GM04503 (cell line): ENCODE results near the gene TYW1.
"Not testable (repeated sequence)": the region's sequence is repeated elsewhere in the genome, so short reads cannot be mapped to it uniquely, and the experiment has no call there.

ENCODE experiments used
- DNase-seq: peaks from one replicate; pipeline ENCODE4 v3.0.0-alpha.2; 2012; ENCODE audit warnings: low read depth

The TYW1 gene, protein sequence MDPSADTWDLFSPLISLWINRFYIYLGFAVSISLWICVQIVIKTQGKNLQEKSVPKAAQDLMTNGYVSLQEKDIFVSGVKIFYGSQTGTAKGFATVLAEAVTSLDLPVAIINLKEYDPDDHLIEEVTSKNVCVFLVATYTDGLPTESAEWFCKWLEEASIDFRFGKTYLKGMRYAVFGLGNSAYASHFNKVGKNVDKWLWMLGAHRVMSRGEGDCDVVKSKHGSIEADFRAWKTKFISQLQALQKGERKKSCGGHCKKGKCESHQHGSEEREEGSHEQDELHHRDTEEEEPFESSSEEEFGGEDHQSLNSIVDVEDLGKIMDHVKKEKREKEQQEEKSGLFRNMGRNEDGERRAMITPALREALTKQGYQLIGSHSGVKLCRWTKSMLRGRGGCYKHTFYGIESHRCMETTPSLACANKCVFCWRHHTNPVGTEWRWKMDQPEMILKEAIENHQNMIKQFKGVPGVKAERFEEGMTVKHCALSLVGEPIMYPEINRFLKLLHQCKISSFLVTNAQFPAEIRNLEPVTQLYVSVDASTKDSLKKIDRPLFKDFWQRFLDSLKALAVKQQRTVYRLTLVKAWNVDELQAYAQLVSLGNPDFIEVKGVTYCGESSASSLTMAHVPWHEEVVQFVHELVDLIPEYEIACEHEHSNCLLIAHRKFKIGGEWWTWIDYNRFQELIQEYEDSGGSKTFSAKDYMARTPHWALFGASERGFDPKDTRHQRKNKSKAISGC

DNA sequence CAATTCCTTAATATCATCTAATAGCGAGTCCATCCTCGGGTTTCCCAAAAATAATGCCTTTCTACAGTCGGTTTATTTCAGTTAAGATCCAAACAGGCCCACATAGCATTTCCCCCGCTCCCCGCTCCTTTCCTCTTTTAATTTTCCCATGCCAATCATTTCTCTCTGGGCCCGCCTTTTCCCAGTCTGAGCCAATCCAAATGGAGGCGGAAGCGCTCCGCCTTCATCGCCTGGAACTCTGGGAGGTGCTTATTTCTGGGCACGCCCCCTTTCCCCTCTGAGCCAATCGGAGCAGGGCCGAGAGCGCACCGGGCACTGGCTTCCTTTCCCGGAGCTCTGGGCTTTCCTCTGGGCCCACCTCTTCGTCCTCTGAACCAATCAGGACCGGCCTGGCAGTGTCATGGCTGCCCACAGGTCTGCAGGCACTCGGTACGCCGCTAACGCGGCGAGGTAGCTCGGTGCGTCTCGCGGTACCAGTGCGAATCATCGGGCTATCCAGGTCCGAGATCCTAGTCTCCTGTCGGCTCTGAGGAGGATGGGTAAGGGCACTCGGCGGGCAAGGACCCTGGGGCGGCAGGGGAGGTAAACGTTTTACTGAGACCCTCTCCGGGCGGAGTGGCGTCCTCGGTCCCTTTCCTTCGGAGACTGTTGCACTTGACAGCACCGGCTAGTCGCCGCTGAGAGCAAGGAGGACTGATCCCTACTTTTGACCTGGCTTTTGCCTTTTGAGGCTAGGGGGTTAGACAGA is at the start of gene TYW1:
TYW1 (plus strand) TSS at position 390 of the 748 bp plus-strand sequence; CDS start at position 536, 146 bp downstream.
- peak; percentile 88 for DNase-seq

DNA sequence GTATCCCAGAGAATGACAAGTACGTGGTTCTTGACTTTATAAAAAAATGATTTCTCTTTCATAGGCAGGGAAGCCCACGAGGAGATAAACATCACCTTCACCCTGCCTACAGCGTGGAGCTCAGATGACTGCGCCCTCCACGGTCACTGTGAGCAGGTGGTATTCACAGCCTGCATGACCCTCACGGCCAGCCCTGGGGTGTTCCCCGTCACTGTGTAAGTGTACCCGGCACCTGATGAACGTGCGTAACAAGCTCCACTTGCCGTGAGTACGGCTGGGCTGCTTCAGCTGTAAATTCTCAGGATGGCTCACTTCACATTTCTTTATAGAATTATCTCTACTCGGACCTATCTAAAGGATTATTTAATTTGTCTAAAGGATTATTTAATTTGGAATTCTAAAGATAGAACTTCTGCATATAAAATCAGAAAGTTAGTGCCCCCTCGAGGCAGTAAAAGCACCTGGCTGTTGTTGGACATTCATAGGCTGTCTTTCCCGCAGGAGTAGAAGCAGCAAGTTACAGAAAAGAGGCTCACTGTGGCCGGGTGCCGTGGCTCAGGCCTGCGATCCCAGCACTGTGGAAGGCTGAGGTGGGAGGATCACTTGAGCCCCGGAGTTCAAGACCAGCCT is 48.0 kb upstream of the TYW1 start:
- no peak for DNase-seq

GRCh38 chr7:66950311-66950710 is 46.3 kb upstream of the TYW1 start:
- DNase-seq, result no peak

- no peak for DNase-seq
Observed at GRCh38 chr7:66950763-66951162, 45.9 kb upstream of the TYW1 start.

DNA sequence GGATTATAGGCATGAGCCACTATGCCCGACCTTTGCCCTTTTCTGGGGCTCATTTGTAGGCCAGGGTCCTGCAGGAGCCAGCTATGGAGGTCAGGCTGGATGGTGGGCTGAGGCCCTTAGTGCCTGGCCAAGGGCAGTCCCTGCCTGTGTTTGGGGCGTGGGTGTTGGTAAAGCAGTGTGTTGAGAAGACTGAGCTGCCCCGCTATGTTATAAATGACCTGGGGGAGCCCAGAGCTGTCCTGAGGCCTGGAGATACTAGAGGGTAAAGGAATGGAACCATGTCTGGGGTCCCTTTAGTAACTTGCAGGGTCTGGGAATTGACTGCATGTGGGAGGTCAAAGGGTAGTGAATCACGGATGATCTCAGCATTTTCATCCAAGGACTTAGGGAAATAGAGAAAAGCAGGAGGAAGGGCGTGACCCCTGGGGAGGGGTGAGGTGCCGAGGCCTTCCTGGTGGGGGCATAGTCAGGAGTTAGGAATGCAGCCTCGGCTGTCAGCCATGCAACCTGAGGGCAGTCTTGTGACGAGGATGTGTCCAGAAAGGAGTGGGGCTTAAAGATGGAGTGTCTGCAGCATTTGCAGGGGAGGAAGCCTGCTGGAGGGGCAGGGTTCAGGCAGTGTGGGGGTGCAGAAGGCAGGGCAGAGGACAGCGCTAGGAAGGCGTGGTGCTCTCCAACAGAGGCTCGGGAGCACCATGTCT is 44.1 kb upstream of the TYW1 start:
- no peak for DNase-seq

GRCh38 chr7:66953044-66953427 is 43.6 kb upstream of the TYW1 start:
- DNase-seq, result no peak

- DNase-seq, result no peak
Observed at GRCh38 chr7:66957595-66958290, 38.9 kb upstream of the TYW1 start.

- DNase-seq, result no peak
Observed at GRCh38 chr7:66958538-66959350, 37.9 kb upstream of the TYW1 start.

- no peak for DNase-seq
Observed at GRCh38 chr7:66960192-66960591, 36.4 kb upstream of the TYW1 start.

DNA sequence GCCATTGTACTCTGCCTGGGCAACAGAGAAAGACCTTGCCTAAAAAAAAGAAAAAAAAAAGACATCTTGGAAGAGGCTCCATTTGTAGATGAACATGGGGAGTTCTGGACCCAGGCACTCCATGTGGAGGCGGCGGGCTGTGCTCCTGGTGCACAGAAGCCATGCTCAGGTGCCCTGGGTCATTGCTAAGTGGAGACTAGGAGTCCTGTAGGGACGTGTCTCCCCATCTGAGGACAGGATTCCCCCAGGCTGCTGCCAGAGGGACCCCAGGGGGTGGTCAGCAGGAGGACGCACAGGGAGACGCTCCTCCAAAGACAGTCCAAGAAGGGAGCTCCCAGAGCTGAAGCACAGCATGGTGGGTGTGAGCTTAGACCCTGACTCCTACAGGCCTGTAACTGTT is 35.5 kb upstream of the TYW1 start:
- no peak for DNase-seq

DNA sequence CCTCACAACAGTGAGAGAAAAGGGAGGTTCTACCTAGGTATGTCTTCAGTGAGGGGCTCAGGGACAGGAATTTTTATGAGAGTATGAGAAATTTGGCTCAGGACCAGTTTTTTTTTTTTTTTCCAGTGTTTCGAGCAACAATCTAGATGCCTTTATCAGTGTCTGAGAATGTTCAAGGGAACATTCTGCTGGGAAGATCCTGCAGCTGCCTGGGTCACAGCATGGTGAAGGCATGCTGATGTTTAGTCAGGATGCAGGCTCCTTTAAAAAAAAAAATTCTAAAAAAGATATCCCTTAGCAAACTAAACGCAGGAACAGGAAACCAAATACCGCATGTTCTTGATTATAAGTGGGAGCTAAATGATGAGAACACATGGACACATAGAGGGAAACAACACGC is 32.2 kb upstream of the TYW1 start:
- DNase-seq, result no peak

GRCh38 chr7:66967029-66967428 is 29.6 kb upstream of the TYW1 start:
- DNase-seq, result no peak

GRCh38 chr7:66969001-66969400 is 27.6 kb upstream of the TYW1 start:
- DNase-seq, result not testable (repeated sequence)

- no peak for DNase-seq
Observed at GRCh38 chr7:66970310-66970709, 26.3 kb upstream of the TYW1 start.

GRCh38 chr7:66974986-66975590 is 21.5 kb upstream of the TYW1 start:
- no peak for DNase-seq

GRCh38 chr7:66978312-66978711 is 18.3 kb upstream of the TYW1 start:
- DNase-seq, result not testable (repeated sequence)

GRCh38 chr7:66979013-66979412 is 17.6 kb upstream of the TYW1 start:
- DNase-seq, result not testable (repeated sequence)

DNA sequence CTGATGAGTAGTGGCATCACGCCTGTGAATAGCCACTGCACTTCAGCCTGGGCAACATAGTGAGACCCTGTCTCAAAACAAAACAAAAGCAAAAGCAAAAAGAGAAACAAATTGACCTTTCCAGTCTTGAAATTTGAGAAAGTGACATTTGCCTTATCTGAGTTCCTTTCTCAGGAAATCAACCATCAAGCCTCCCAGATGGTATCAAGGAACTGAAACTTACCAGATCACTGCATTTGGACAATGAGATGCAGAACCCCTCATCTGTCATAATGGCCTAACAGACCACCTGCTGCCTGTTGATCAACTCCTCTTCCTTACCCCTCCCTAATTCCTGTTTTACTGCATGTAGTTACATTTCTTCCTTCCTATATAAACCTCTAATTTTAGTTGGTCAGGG is 16.3 kb upstream of the TYW1 start:
- DNase-seq, result not testable (repeated sequence)

- DNase-seq, result not testable (repeated sequence)
Observed at GRCh38 chr7:66989552-66989951, 7.1 kb upstream of the TYW1 start.

- DNase-seq, result not testable (repeated sequence)
Observed at GRCh38 chr7:66994051-66994450, 2.6 kb upstream of the TYW1 start.
